GM13976 (cell line): Measurements from ENCODE around the gene RDH5.

Experiments used
- DNase-seq: peaks from one replicate; pipeline ENCODE4 v3.0.0; 2012; ENCODE audit warnings: low spot score
- CTCF ChIP-seq: IDR thresholded peaks from 2 replicates; pipeline ENCODE4 v1.5.1; 2012; ENCODE audit warnings: borderline replicate concordance, mild to moderate bottlenecking; ENCODE audit not compliant: insufficient read depth; ENCODE audit errors: extremely low read depth, missing control alignments, control extremely low read depth
- in situ Hi-C: fragments of 300-500 bp; cut with MboI; formaldehyde crosslinking; loops from one replicate; pipeline ENCODE4 v1.12.0; 2022; ENCODE audit warnings: low sequenced_read_pairs, mixed read lengths, inconsistent platforms; ENCODE audit not compliant: unreplicated experiment

Gene RDH5

GRCh38 chr12:55699471-55700055 lies 20.6 kb upstream of the RDH5 start:
- TF ChIP-seq CTCF: no peak
- in situ Hi-C loops: no loop called here
- DNase-seq: no peak

GRCh38 chr12:55700255-55701018 lies 19.8 kb upstream of the RDH5 start:
- in situ Hi-C loops: no loop called here
- DNase-seq: no peak
- TF ChIP-seq CTCF: no peak

GRCh38 chr12:55702861-55703260 lies 17.3 kb upstream of the RDH5 start:
- TF ChIP-seq CTCF: no peak
- in situ Hi-C loops: no loop called here
- DNase-seq: no peak

- TF ChIP-seq CTCF: no peak
- in situ Hi-C loops: no loop called here
- no peak for DNase-seq
Observed at GRCh38 chr12:55703288-55703687, 16.9 kb upstream of the RDH5 start.

GRCh38 chr12:55703901-55704761 lies 16.1 kb upstream of the RDH5 start:
- DNase-seq: no peak
- in situ Hi-C loops: no loop called here
- no peak for TF ChIP-seq CTCF

- in situ Hi-C loops: no loop called here
- DNase-seq: no peak
Observed at GRCh38 chr12:55704824-55705718, 15.1 kb upstream of the RDH5 start.

More at GRCh38 chr12:55704824-55705718, 15.1 kb upstream of the RDH5 start:
- no peak for TF ChIP-seq CTCF
